OCI-LY1 (cell line): Measurements from ENCODE around the gene BMPER.

ENCODE experiments used
- H2AFZ ChIP-seq: fragments of 200-600 bp; sonication (generic), shearing (Covaris generic); 2 replicates; pipeline ENCODE4 v1.6.0; 2014; ENCODE audit warnings: antibody characterized with exemption, mild to moderate bottlenecking, low read length
- H3F3A ChIP-seq: fragments of 200-600 bp; sonication (generic), shearing (Covaris generic); 2 replicates; pipeline ENCODE4 v1.6.0; 2014; ENCODE audit warnings: mild to moderate bottlenecking, antibody characterized with exemption, low read length, moderate library complexity; ENCODE audit not compliant: insufficient read depth
- H3K27ac ChIP-seq: fragments of 200-600 bp; sonication (generic); 2 replicates; pipeline ENCODE4 v1.5.1; 2014; ENCODE audit warnings: low read length, mixed run types, mild to moderate bottlenecking, low read depth; ENCODE audit not compliant: poor library complexity, severe bottlenecking
- H3K27me3 ChIP-seq: fragments of 200-600 bp; sonication (generic); 2 replicates; pipeline ENCODE4 v1.6.0; 2014; ENCODE audit warnings: antibody characterized with exemption, mild to moderate bottlenecking, low read length, moderate library complexity; ENCODE audit not compliant: insufficient read depth
- H3K36me3 ChIP-seq: fragments of 200-600 bp; sonication (generic); 2 replicates; pipeline ENCODE4 v1.6.1; 2014; ENCODE audit warnings: mild to moderate bottlenecking, antibody characterized with exemption, low read length, moderate library complexity, mixed read lengths; ENCODE audit not compliant: insufficient read depth
- H3K4me1 ChIP-seq: fragments of 200-600 bp; sonication (generic); 2 replicates; pipeline ENCODE4 v1.5.1; 2014; ENCODE audit warnings: mild to moderate bottlenecking, low read length, moderate library complexity; ENCODE audit not compliant: insufficient read depth, severe bottlenecking
- H3K4me2 ChIP-seq: fragments of 200-600 bp; sonication (generic), shearing (Covaris generic); 2 replicates; pipeline ENCODE4 v1.6.1; 2014; ENCODE audit warnings: low read length
- H3K4me3 ChIP-seq: fragments of 200-600 bp; sonication (generic); 2 replicates; pipeline ENCODE4 v1.5.1; 2014; ENCODE audit warnings: low read length, low read depth, mild to moderate bottlenecking, mixed read lengths; ENCODE audit not compliant: poor library complexity, severe bottlenecking
- H3K79me2 ChIP-seq: fragments of 200-600 bp; shearing (Covaris generic); 2 replicates; pipeline ENCODE4 v1.6.1; 2016; ENCODE audit warnings: mixed run types, low read length, mixed read lengths; ENCODE audit not compliant: insufficient read depth
- H3K9ac ChIP-seq: fragments of 200-600 bp; sonication (generic), shearing (Covaris generic); 2 replicates; pipeline ENCODE4 v1.6.1; 2014; ENCODE audit warnings: mild to moderate bottlenecking, low read length, mixed read lengths
- H3K9me2 ChIP-seq: fragments of 200-600 bp; sonication (generic), shearing (Covaris generic); 2 replicates; pipeline ENCODE4 v1.6.1; 2014; ENCODE audit warnings: low read depth, mild to moderate bottlenecking, low read length, mixed read lengths
- H3K9me3 ChIP-seq: fragments of 200-600 bp; shearing (Covaris generic); 2 replicates; pipeline ENCODE4 v1.6.1; 2014; ENCODE audit warnings: low read length, mixed read lengths
- H4K20me1 ChIP-seq: fragments of 200-600 bp; sonication (generic), shearing (Covaris generic); 2 replicates; pipeline ENCODE4 v1.6.0; 2016; ENCODE audit warnings: mild to moderate bottlenecking, low read length; ENCODE audit not compliant: insufficient read depth
- EZH2 ChIP-seq: fragments of 200-600 bp; sonication (generic), shearing (Covaris generic); IDR thresholded peaks from 2 replicates; pipeline ENCODE4 v1.8.0; 2017; ENCODE audit warnings: borderline replicate concordance, mixed run types, mild to moderate bottlenecking, antibody characterized with exemption, low read length, moderate library complexity, mixed read lengths
- TF ChIP-seq, protein P1 (sequence below): fragments of 200-600 bp; sonication (generic), shearing (Covaris generic); IDR thresholded peaks from 2 replicates; pipeline ENCODE4 v1.5.1; 2017; ENCODE audit warnings: mild to moderate bottlenecking, antibody characterized with exemption, low read length, moderate library complexity, mixed read lengths

The BMPER gene

DNA sequence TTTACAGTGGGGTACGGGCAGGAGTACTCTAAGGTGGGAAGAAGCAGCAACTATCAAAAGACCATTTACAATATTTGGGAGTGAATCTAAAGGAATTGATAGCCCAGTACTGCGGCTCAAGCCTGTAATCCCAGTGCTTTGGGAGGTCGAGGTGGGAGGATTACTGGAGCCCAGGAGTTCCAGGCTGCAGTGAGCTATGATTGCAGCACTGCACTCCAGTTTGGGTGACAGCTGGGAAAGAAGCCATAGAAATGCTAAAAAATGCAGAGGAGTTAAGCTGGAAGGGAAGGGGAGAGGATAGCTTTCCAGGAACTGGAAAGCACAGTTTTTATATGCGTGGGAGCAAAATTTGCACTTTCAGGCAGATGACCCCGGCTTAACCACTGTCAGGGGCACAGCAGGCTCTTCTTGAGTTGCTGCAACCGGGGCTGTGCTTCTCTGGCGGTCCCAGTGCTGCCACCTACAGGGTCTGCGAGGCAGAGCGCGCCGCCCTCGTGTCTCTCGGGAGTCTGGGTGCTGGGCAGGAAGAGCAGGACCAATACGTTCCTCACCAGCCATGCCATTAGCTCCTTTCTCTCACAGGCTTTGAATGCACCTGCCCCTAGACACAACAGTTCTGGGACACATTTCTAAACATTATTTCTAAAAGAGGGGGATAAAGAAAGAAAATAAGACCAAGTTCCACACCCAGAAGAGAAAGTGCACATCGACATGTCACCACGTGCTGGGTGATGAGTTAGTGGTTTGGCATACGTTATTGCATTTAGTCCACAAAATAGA is 10.1 kb upstream of the BMPER start:
- H3K9me2 ChIP-seq: no peaks in the 10 kb centered on the region
- H3K4me2 ChIP-seq: no peak overlapping the region
- H3F3A ChIP-seq: no peaks in the 10 kb centered on the region
- no peaks in the 10 kb centered on the region for H3K36me3 ChIP-seq
- H4K20me1 ChIP-seq: no peaks in the 10 kb centered on the region
- H3K27ac ChIP-seq: no peak overlapping the region
- H3K9ac ChIP-seq: no peak overlapping the region
- H3K4me1 ChIP-seq: no peaks in the 10 kb centered on the region
- H3K9me3 ChIP-seq: no peaks in the 10 kb centered on the region
- no peaks in the 10 kb centered on the region for H3K27me3 ChIP-seq
- H3K4me3 ChIP-seq: no peak overlapping the region
- TF ChIP-seq EZH2: no peak
- TF ChIP-seq, protein P1, sequence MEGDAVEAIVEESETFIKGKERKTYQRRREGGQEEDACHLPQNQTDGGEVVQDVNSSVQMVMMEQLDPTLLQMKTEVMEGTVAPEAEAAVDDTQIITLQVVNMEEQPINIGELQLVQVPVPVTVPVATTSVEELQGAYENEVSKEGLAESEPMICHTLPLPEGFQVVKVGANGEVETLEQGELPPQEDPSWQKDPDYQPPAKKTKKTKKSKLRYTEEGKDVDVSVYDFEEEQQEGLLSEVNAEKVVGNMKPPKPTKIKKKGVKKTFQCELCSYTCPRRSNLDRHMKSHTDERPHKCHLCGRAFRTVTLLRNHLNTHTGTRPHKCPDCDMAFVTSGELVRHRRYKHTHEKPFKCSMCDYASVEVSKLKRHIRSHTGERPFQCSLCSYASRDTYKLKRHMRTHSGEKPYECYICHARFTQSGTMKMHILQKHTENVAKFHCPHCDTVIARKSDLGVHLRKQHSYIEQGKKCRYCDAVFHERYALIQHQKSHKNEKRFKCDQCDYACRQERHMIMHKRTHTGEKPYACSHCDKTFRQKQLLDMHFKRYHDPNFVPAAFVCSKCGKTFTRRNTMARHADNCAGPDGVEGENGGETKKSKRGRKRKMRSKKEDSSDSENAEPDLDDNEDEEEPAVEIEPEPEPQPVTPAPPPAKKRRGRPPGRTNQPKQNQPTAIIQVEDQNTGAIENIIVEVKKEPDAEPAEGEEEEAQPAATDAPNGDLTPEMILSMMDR: peak; percentile 89
- no peak overlapping the region for H2AFZ ChIP-seq
- no peaks in the 10 kb centered on the region for H3K79me2 ChIP-seq

DNA sequence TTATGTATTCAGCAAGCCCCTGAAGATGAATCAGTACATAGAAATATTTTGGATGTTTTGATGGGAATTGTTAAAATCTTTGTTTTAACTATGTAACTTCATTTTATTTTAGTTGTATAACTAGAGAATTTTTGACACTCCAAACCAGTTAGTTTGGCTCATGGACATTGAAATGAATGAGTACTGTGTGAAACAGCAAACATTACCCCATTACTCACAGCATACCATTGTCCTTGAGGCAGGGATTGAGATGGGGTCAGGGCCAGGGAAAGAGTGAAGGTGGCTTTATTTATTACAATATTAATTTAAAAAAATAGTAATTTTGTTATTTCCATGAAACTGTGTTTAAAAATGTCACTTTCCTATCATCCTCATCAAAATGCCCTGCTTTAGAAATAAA is 4.8 kb upstream of the BMPER start:
- Histone ChIP-seq H2AFZ (no peak overlapping the region), H3K4me1 (no peaks in the 10 kb centered on the region), H3F3A (no peaks in the 10 kb centered on the region), H4K20me1 (no peaks in the 10 kb centered on the region), H3K79me2 (no peaks in the 10 kb centered on the region), H3K9me2 (no peaks in the 10 kb centered on the region), H3K4me3 (no peak overlapping the region), H3K27me3 (no peaks in the 10 kb centered on the region), H3K27ac (no peak overlapping the region), H3K36me3 (no peaks in the 10 kb centered on the region), H3K4me2 (no peak overlapping the region), H3K9ac (no peak overlapping the region), H3K9me3 (no peaks in the 10 kb centered on the region)
- TF ChIP-seq EZH2: no peak
- TF ChIP-seq, protein P1: no peak

DNA sequence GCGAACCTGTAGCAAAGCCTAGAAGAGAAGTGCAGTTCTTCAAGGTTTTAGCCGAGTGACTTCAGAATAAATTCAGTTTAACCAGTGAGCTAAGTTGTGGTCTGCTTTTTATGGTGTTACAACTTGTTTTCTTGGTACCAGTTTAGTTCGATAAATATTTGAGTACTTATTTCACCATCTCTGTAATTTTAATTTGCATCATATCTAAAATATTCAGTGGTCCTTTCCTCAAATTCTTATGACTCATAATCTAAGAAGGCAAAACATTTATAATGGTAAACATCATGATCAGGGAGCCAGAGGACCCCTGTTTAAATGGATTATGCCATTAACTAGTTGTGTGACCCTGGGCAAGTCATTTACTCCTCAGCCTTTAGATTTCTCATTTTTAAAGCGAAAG is 4.1 kb upstream of the BMPER start:
- Histone ChIP-seq H4K20me1 (no peaks in the 10 kb centered on the region), H2AFZ (no peak overlapping the region), H3K4me2 (no peak overlapping the region), H3K27me3 (no peaks in the 10 kb centered on the region), H3K36me3 (no peaks in the 10 kb centered on the region), H3K27ac (no peak overlapping the region), H3K9ac (no peak overlapping the region), H3K9me2 (no peaks in the 10 kb centered on the region), H3K79me2 (no peaks in the 10 kb centered on the region), H3F3A (no peaks in the 10 kb centered on the region), H3K4me1 (no peaks in the 10 kb centered on the region), H3K9me3 (no peaks in the 10 kb centered on the region), H3K4me3 (no peak overlapping the region)
- TF ChIP-seq, protein P1: no peak
- TF ChIP-seq EZH2: no peak
